HepG2 (cell line): Measurements from ENCODE around the gene IGLON5. TPM values are rescaled to one million over a fixed set of nuclear protein-coding genes. Genes with fewer than 3 reads are reported as not detected.

Experiments
- GABPB1 ChIP-seq: IDR thresholded peaks from 2 replicates; pipeline ENCODE4 v1.6.1; 2016; ENCODE audit warnings: mild to moderate bottlenecking, missing genetic modification reagents, moderate library complexity, missing compliant biosample characterization
- GTF3A ChIP-seq: sonication (generic); formaldehyde crosslinking; conservative IDR thresholded peaks from 2 replicates; pipeline ENCODE4 v1.4.0; 2020; ENCODE audit warnings: mild to moderate bottlenecking, missing genetic modification reagents
- IRF2 ChIP-seq: IDR thresholded peaks from 2 replicates; pipeline ENCODE4 v1.6.1; 2018; ENCODE audit warnings: missing genetic modification reagents, missing compliant biosample characterization
- MAF1 ChIP-seq: sonication (generic); formaldehyde crosslinking; IDR thresholded peaks from 2 replicates; pipeline ENCODE4 v1.5.0; 2020; ENCODE audit warnings: missing genetic modification reagents, borderline replicate concordance
- SNAI1 ChIP-seq: sonication (generic); formaldehyde crosslinking; IDR thresholded peaks from 2 replicates; pipeline ENCODE4 v1.5.0; 2020; ENCODE audit warnings: mild to moderate bottlenecking, missing genetic modification reagents, borderline replicate concordance
- ZNF296 ChIP-seq: sonication (generic); formaldehyde crosslinking; conservative IDR thresholded peaks from 2 replicates; pipeline ENCODE4 v1.5.0; 2020; ENCODE audit warnings: mild to moderate bottlenecking, missing genetic modification reagents
- ZNF569 ChIP-seq: sonication (generic); formaldehyde crosslinking; IDR thresholded peaks from 2 replicates; pipeline ENCODE4 v1.5.0; 2020; ENCODE audit warnings: mild to moderate bottlenecking, missing genetic modification reagents, moderate library complexity, borderline replicate concordance
- ZNF788 ChIP-seq: sonication (generic); formaldehyde crosslinking; IDR thresholded peaks from 2 replicates; pipeline ENCODE4 v1.5.0; 2020; ENCODE audit warnings: mild to moderate bottlenecking, missing genetic modification reagents, borderline replicate concordance
- polyA plus RNA-seq, 8 experiments: library from polyadenylated mRNA; depleted of rRNA in 3 of 8; stranded (reverse) in 7 of 8; unstranded in 1 of 8; fragments of >200 nt; fragmentation: Illumina TruSeq in 4 of 8; extraction: Trizol in 4 of 8; gene quantifications; 2 replicates each; pipeline versions ENCODE4 v1.2.1 to v1.2.3, GENCODE V29; 2011 to 2016; ENCODE audit warnings: low read depth in 4 of 8, missing spikeins in 1 of 8, mixed read lengths in 1 of 8; ENCODE audit not compliant: insufficient read depth in 1 of 8
- total RNA-seq, 5 experiments: library from RNA; depleted of rRNA; stranded (reverse); fragments of >200 nt; fragmentation: Illumina TruSeq; extraction: Trizol; gene quantifications; 2 replicates each; pipeline ENCODE4 v1.2.3, GENCODE V29; 2016; ENCODE audit warnings: low read depth in 1 of 5
- TF ChIP-seq, protein P1 (sequence below): sonication (generic); formaldehyde crosslinking; IDR thresholded peaks from 2 replicates; pipeline ENCODE4; 2020; ENCODE audit warnings: missing genetic modification reagents, mild to moderate bottlenecking, borderline replicate concordance
- TF ChIP-seq, protein P2 (sequence below): sonication (generic); formaldehyde crosslinking; IDR thresholded peaks from 2 replicates; pipeline ENCODE4 v1.5.0; 2020; ENCODE audit warnings: mild to moderate bottlenecking, missing genetic modification reagents
- TF ChIP-seq, protein P3 (sequence below): sonication (generic); formaldehyde crosslinking; IDR thresholded peaks from 2 replicates; pipeline ENCODE4 v1.4.0; 2020; ENCODE audit warnings: mild to moderate bottlenecking, missing genetic modification reagents
- TF ChIP-seq, protein P4 (sequence below): sonication (generic); formaldehyde crosslinking; IDR thresholded peaks from 2 replicates; pipeline ENCODE4 v1.4.0; 2020; ENCODE audit warnings: mild to moderate bottlenecking, missing genetic modification reagents

The IGLON5 gene
- total and polyA plus RNA-seq, 2 of the 13 experiments (the other 11 are each of a cell fraction or from before 2014, with no cell fraction given): 0.04 to 5.7 TPM

DNA sequence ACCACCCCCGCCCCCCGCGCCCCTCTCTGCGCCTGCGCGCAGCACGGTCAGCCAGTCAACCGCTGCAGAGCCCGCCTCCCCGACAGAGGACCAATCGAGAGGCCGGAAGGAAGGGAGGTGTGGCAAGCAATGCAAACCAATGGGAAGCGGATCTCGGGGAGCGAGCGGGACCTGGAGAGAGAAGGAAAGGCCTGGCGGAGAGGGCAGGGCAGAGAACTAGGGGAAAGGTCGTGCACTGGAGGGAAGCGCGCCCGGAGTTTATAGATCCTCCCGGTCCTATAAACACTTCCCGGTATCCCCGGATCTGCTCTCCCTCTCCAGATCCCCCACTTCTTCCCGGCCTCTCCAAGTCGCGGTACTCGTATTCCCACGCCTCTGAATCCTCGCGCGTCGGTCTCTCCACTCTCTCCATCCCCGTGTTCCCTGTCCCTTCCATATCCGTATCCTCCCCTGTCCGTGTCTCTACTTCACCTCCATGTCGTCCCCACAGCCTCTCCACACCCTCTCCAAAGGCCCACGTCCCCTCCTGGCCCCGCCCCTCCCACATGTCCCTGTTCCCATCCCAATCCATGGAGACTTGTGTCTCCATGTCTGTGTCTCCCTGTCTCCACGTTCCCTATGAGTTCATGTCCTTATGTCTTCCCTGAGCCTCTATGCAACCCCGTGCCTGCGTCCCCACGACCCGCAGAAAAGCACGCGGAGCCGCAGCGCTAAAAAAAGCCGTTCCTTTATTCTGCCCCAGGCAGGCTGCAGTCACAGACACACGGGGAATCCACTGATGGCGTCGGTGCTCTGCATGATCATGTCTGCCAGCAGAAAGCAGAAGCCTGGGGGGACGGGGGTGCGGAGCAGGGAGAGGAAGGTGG, 55.2 kb downstream of the IGLON5 start (continued):
- no peak for TF ChIP-seq GTF3A (CRISPR knock-in tag)
- TF ChIP-seq ZNF569: no peak
- no peak for TF ChIP-seq ZNF296 (CRISPR knock-in tag)
- TF ChIP-seq, protein P1, sequence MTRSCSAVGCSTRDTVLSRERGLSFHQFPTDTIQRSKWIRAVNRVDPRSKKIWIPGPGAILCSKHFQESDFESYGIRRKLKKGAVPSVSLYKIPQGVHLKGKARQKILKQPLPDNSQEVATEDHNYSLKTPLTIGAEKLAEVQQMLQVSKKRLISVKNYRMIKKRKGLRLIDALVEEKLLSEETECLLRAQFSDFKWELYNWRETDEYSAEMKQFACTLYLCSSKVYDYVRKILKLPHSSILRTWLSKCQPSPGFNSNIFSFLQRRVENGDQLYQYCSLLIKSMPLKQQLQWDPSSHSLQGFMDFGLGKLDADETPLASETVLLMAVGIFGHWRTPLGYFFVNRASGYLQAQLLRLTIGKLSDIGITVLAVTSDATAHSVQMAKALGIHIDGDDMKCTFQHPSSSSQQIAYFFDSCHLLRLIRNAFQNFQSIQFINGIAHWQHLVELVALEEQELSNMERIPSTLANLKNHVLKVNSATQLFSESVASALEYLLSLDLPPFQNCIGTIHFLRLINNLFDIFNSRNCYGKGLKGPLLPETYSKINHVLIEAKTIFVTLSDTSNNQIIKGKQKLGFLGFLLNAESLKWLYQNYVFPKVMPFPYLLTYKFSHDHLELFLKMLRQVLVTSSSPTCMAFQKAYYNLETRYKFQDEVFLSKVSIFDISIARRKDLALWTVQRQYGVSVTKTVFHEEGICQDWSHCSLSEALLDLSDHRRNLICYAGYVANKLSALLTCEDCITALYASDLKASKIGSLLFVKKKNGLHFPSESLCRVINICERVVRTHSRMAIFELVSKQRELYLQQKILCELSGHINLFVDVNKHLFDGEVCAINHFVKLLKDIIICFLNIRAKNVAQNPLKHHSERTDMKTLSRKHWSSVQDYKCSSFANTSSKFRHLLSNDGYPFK: peak; percentile 21; the same call in 1 of the 2 replicates
- peak; percentile 58; the same call in 1 of the 2 replicates for TF ChIP-seq GABPB1
- TF ChIP-seq ZNF788: peak; percentile 19; the same call in 1 of the 2 replicates
- TF ChIP-seq, protein P2, sequence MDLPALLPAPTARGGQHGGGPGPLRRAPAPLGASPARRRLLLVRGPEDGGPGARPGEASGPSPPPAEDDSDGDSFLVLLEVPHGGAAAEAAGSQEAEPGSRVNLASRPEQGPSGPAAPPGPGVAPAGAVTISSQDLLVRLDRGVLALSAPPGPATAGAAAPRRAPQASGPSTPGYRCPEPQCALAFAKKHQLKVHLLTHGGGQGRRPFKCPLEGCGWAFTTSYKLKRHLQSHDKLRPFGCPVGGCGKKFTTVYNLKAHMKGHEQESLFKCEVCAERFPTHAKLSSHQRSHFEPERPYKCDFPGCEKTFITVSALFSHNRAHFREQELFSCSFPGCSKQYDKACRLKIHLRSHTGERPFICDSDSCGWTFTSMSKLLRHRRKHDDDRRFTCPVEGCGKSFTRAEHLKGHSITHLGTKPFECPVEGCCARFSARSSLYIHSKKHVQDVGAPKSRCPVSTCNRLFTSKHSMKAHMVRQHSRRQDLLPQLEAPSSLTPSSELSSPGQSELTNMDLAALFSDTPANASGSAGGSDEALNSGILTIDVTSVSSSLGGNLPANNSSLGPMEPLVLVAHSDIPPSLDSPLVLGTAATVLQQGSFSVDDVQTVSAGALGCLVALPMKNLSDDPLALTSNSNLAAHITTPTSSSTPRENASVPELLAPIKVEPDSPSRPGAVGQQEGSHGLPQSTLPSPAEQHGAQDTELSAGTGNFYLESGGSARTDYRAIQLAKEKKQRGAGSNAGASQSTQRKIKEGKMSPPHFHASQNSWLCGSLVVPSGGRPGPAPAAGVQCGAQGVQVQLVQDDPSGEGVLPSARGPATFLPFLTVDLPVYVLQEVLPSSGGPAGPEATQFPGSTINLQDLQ (CRISPR knock-in tag): no peak
- peak; percentile 7; the same call in 1 of the 2 replicates for TF ChIP-seq MAF1 (CRISPR knock-in tag)
- no peak for TF ChIP-seq SNAI1 (CRISPR knock-in tag)
- TF ChIP-seq, protein P3, sequence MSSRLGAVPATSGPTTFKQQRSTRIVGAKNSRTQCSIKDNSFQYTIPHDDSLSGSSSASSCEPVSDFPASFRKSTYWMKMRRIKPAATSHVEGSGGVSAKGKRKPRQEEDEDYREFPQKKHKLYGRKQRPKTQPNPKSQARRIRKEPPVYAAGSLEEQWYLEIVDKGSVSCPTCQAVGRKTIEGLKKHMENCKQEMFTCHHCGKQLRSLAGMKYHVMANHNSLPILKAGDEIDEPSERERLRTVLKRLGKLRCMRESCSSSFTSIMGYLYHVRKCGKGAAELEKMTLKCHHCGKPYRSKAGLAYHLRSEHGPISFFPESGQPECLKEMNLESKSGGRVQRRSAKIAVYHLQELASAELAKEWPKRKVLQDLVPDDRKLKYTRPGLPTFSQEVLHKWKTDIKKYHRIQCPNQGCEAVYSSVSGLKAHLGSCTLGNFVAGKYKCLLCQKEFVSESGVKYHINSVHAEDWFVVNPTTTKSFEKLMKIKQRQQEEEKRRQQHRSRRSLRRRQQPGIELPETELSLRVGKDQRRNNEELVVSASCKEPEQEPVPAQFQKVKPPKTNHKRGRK (CRISPR knock-in tag): no peak
- no peak; the same call in 1 of the 2 replicates for TF ChIP-seq IRF2
- TF ChIP-seq, protein P4, sequence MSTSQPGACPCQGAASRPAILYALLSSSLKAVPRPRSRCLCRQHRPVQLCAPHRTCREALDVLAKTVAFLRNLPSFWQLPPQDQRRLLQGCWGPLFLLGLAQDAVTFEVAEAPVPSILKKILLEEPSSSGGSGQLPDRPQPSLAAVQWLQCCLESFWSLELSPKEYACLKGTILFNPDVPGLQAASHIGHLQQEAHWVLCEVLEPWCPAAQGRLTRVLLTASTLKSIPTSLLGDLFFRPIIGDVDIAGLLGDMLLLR: 0 out of 2 replicates have a peak, but pooled peaks have one; percentile 50
